Measurements from ENCODE around the gene COX17.

DNA sequence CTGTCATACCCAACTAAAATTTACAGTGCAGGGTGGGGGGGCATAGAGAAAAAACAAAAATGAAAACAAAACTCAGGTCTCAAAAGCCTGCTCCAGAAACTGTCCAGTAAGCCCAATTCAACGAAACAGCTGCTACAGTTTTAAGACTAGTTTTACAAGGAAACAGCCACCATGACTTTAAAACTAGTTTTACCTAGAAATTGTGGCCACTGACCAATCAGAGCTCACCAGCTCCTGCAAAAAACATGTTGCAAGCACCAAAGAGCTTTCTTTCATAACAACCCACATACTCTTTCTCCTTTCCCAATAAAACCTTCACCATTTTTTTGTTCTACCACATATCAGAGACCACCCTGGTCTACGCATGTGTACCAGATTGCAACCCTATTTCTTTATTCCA is 18.3 kb upstream of the COX17 start:
- TF ChIP-seq, protein P1, sequence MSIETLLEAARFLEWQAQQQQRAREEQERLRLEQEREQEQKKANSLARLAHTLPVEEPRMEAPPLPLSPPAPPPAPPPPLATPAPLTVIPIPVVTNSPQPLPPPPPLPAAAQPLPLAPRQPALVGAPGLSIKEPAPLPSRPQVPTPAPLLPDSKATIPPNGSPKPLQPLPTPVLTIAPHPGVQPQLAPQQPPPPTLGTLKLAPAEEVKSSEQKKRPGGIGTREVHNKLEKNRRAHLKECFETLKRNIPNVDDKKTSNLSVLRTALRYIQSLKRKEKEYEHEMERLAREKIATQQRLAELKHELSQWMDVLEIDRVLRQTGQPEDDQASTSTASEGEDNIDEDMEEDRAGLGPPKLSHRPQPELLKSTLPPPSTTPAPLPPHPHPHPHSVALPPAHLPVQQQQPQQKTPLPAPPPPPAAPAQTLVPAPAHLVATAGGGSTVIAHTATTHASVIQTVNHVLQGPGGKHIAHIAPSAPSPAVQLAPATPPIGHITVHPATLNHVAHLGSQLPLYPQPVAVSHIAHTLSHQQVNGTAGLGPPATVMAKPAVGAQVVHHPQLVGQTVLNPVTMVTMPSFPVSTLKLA (conservative IDR thresholded peaks at IDR 0.05): no peak
- TF ChIP-seq ETV6 (IDR thresholded peaks at IDR 0.05; ENCODE audit: borderline replicate concordance in 1 of 2, low read depth in 2 of 2, low read length in 1 of 2) (no peak), ETV6 (CRISPR knock-in tag; IDR thresholded peaks at IDR 0.05; ENCODE audit: borderline replicate concordance) (no peak)
- TF ChIP-seq, protein P2, sequence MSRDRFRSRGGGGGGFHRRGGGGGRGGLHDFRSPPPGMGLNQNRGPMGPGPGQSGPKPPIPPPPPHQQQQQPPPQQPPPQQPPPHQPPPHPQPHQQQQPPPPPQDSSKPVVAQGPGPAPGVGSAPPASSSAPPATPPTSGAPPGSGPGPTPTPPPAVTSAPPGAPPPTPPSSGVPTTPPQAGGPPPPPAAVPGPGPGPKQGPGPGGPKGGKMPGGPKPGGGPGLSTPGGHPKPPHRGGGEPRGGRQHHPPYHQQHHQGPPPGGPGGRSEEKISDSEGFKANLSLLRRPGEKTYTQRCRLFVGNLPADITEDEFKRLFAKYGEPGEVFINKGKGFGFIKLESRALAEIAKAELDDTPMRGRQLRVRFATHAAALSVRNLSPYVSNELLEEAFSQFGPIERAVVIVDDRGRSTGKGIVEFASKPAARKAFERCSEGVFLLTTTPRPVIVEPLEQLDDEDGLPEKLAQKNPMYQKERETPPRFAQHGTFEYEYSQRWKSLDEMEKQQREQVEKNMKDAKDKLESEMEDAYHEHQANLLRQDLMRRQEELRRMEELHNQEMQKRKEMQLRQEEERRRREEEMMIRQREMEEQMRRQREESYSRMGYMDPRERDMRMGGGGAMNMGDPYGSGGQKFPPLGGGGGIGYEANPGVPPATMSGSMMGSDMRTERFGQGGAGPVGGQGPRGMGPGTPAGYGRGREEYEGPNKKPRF (IDR thresholded peaks at IDR 0.05; ENCODE audit: low read depth, low read length): no peak
